Upper lobe of right lung (tissue), 1 donor: Measurements from ENCODE around the gene TAPBPL. TPM values are rescaled to one million over a fixed set of nuclear protein-coding genes. Genes with fewer than 3 reads are reported as not detected.

Experiments used
- ATAC-seq: fragments of 200-7000 bp; cut with Tn5 transposase; one replicate; pipeline ENCODE4 v1.9.1; 2020; ENCODE audit warnings: mild to moderate bottlenecking, moderate library complexity
- DNase-seq: peaks from one replicate; pipeline ENCODE4 v3.0.0-alpha.2; 2020
- H3K27ac ChIP-seq: fragments of 200-600 bp; one replicate; pipeline ENCODE4 v1.8.0; 2022
- H3K27me3 ChIP-seq: fragments of 200-600 bp; one replicate; pipeline ENCODE4 v1.8.0; 2022; ENCODE audit warnings: mild to moderate bottlenecking
- H3K36me3 ChIP-seq: fragments of 200-600 bp; one replicate; pipeline ENCODE4 v1.8.0; 2022
- H3K4me1 ChIP-seq: fragments of 200-600 bp; one replicate; pipeline ENCODE4 v1.8.0; 2022
- H3K4me3 ChIP-seq: fragments of 200-600 bp; one replicate; pipeline ENCODE4 v1.8.0; 2022; ENCODE audit warnings: mild to moderate bottlenecking
- H3K9me3 ChIP-seq: fragments of 200-600 bp; one replicate; pipeline ENCODE4 v1.8.0; 2022
- CTCF ChIP-seq: fragments of 200-600 bp; IDR thresholded peaks from one replicate; pipeline ENCODE4 v1.8.0; 2022; ENCODE audit warnings: antibody characterized with exemption
- intact Hi-C: fragments of 100-400 bp; cut with DNase I; formaldehyde crosslinking; loops from one replicate; pipeline ENCODE4 v1.11.0; 2022
- total RNA-seq: library from RNA; stranded (reverse); fragmentation: NEBNext Ultra II Directional; extraction: Animal tissue kit (Norgen Biotek cat#: 25700); gene quantifications from one replicate; pipeline ENCODE4 v1.2.1, GENCODE V29; 2021
- donor health status: DM: no; HTN: yes; CAD: no; lungs with severe emphysema.

Gene TAPBPL
- total RNA-seq, 1 donor from 2014 or later = 28.4 TPM

DNA sequence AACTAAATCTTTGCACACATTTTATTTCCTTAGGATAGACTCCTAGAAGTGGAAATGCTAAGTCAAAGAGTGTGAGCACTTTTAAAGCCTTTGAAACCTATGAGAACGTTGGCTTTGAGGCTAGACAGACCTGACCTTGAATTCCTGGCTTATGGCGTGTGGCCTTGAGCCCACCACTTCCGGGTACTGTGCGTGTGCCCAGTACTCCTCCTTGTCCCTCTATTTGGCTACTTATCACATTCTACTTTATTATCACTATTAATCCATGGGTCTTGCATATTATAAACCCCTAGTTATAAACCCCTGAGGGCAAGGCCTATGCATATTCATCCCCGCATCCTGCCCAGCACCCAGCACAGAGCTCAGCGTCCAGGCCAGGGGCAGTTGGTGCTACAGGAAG, 33.0 kb upstream of the TAPBPL start:
- ATAC-seq (no peak), DNase-seq (no peak)
- intact Hi-C loops = no loop called here
- Histone ChIP-seq H3K4me1 (peaks cover 5% of the 10 kb centered on the region), H3K27me3 (no peaks in the 10 kb centered on the region), H3K27ac (no peak overlapping the region), H3K36me3 (no peaks in the 10 kb centered on the region), H3K4me3 (no peak overlapping the region), H3K9me3 (no peaks in the 10 kb centered on the region)
- no peak for TF ChIP-seq CTCF

- DNase-seq (no peak), ATAC-seq (no peak)
- Histone ChIP-seq H3K36me3 (no peaks in the 10 kb centered on the region), H3K27me3 (no peaks in the 10 kb centered on the region), H3K9me3 (no peaks in the 10 kb centered on the region), H3K27ac (no peak overlapping the region), H3K4me1 (peaks cover 8% of the 10 kb centered on the region), H3K4me3 (no peak overlapping the region)
- no peak for TF ChIP-seq CTCF
- intact Hi-C loops = no loop called here
These were observed 31.5 kb upstream of the TAPBPL start for GRCh38 chr12:6420364-6420763.

- Histone ChIP-seq H3K4me3 (no peak overlapping the region), H3K9me3 (no peaks in the 10 kb centered on the region), H3K27me3 (no peaks in the 10 kb centered on the region), H3K36me3 (no peaks in the 10 kb centered on the region), H3K27ac (no peak overlapping the region), H3K4me1 (peaks cover 8% of the 10 kb centered on the region)
- peak; percentile 89 for TF ChIP-seq CTCF
- peak; percentile 87 for DNase-seq
- ATAC-seq = peak; percentile 99
- intact Hi-C loops = no loop called here
These were observed 28.4 kb upstream of the TAPBPL start for GRCh38 chr12:6423267-6424007.

GRCh38 chr12:6424008-6424347, 27.9 kb upstream of the TAPBPL start:
- no peak for TF ChIP-seq CTCF
- intact Hi-C loops = no loop called here
- no peaks in the 10 kb centered on the region for H3K36me3 ChIP-seq
- no peak for ATAC-seq
- H3K9me3 ChIP-seq = no peaks in the 10 kb centered on the region
- H3K27ac ChIP-seq = no peak overlapping the region
- H3K4me1 ChIP-seq = peaks cover 8% of the 10 kb centered on the region
- no peak overlapping the region for H3K4me3 ChIP-seq
- no peaks in the 10 kb centered on the region for H3K27me3 ChIP-seq
- no peak for DNase-seq

- H3K4me1 ChIP-seq = peaks cover 9% of the 10 kb centered on the region
- H3K9me3 ChIP-seq = no peaks in the 10 kb centered on the region
- ATAC-seq = no peak
- DNase-seq = no peak
- H3K27me3 ChIP-seq = no peaks in the 10 kb centered on the region
- no peaks in the 10 kb centered on the region for H3K36me3 ChIP-seq
- TF ChIP-seq CTCF = no peak
- intact Hi-C loops = no loop called here
- no peak overlapping the region for H3K27ac ChIP-seq
- no peak overlapping the region for H3K4me3 ChIP-seq
These were observed 27.0 kb upstream of the TAPBPL start for GRCh38 chr12:6424866-6425265.
